Activated CD4-positive, alpha-beta T cell treated with anti-CD3 and anti-CD28 coated beads, Interleukin-2, Interleukin-6, amounts not matched to agents 100 ng/mL and 50 ng/mL, durations not matched to agents 16 hours and 8 hours (primary cell): Measurements from ENCODE around the gene PCDHGC3.

Source experiments
- DNase-seq: peaks from one replicate; pipeline ENCODE4 v3.0.0-alpha.2; 2020

Gene PCDHGC3

GRCh38 chr5:141508798-141509611, 33.2 kb downstream of the PCDHGC3 start:
- no peak for DNase-seq

GRCh38 chr5:141510160-141510559, 34.4 kb downstream of the PCDHGC3 start:
- no peak for DNase-seq

DNA sequence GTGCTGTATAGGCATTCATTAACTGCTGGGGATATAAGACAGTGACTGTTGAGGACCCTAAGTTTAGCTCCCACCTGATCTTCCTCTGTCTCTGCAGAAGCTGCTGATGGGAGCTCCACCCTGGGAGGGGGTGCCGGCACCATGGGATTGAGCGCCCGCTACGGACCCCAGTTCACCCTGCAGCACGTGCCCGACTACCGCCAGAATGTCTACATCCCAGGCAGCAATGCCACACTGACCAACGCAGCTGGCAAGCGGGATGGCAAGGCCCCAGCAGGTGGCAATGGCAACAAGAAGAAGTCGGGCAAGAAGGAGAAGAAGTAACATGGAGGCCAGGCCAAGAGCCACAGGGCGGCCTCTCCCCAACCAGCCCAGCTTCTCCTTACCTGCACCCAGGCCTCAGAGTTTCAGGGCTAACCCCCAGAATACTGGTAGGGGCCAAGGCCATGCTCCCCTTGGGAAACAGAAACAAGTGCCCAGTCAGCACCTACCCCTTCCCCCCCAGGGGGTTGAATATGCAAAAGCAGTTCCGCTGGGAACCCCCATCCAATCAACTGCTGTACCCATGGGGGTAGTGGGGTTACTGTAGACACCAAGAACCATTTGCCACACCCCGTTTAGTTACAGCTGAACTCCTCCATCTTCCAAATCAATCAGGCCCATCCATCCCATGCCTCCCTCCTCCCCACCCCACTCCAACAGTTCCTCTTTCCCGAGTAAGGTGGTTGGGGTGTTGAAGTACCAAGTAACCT, 35.3 kb downstream of the PCDHGC3 start:
- no peak for DNase-seq

GRCh38 chr5:141511771-141512325, 36.1 kb downstream of the PCDHGC3 start:
- no peak for DNase-seq

DNA sequence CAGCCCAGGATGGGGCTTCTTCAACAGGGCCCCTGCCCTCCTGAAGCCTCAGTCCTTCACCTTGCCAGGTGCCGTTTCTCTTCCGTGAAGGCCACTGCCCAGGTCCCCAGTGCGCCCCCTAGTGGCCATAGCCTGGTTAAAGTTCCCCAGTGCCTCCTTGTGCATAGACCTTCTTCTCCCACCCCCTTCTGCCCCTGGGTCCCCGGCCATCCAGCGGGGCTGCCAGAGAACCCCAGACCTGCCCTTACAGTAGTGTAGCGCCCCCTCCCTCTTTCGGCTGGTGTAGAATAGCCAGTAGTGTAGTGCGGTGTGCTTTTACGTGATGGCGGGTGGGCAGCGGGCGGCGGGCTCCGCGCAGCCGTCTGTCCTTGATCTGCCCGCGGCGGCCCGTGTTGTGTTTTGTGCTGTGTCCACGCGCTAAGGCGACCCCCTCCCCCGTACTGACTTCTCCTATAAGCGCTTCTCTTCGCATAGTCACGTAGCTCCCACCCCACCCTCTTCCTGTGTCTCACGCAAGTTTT, 36.7 kb downstream of the PCDHGC3 start:
- DNase-seq, result peak; percentile 88

DNA sequence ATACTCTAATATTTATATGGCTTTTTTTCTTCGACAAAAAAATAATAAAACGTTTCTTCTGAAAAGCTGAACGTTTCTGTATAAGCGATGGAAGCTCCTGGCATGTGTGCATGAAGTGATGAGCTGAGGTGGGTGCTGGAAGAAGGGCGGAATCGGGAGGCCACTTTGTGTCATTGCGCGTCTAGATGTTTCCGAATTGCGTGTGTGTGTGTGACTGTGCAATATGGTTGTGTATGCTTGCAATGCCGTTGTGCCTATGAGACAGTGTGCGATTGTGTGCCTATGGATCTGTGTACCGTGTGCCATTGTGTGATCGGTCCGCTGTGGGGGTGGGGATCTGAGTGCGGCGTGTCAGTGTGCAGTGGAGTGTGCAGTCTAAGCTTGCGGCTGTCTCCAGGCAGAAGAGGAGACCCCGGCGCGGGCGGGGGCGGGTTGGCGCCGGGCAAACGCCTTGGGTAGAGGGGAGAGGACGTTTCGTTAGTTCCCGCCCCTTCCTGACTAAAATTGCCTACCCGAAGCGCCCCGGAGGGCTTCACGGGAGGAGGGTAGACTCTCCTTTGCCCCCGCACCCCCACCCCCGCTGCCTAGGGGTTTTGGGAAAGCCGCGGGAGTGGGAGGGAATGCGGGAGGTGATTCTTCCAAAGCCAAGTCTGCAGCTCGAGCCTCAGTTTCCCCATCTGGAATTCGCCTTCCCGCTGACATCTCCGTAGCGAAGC, 37.3 kb downstream of the PCDHGC3 start:
- DNase-seq, result peak; percentile 35

- DNase-seq, result peak; percentile 40
Measured at GRCh38 chr5:141513627-141514329, 38.0 kb downstream of the PCDHGC3 start.

GRCh38 chr5:141514330-141515133, 38.8 kb downstream of the PCDHGC3 start:
- no peak for DNase-seq

DNA sequence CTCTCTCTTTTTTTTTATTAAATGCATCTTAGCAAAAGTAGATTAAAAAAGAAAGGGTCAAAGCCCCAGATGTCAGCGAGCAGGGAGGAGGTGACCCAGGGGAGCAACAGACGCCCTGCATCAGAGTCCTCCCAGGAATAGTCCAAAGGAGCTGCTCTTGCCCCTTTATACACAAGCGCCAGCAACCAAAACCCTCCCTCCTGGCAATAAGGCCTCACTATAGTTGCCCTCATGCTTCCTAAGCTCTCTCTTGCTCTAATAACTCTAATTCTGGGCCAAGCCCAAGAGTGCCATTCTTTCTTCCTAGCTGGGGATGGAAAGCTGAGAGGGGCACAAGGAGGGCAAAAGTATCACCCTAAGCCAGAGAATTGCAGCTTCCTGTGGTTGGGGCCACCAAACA, 39.4 kb downstream of the PCDHGC3 start:
- no peak for DNase-seq

DNA sequence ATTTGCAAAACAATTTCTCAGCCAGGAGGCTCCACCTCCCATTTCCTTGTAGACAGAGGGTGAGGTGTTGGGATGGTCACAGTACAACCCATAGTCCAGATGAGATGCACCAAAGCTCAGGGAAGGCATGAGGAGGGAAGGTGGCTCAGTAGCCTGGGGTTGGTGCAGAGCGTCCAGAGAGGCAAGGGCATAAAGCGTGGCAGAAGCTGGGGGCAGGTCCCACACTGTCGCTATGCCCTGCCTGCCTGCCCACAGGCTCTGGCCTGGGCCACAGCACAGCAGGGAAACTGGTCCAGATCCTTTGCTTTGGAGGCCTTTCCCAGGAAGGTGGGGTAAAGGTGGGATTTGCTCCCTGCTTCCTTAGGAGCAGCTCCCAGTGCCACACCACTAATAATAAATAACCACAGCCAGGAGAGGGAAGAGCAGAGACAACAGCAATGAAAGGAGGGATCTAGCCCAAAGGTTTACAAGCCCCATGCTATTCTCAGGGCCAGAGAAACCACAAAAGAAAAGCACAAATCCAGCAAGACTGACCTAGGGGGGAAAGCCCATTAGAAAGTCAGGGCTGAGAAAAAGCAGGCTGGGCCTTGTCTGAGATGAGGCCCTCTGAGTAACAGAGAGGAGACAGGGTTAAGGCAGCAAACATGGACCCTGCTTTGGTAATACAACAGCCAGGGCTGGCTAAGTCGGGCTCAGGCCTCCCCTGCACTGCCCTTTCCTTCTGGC, 40.3 kb downstream of the PCDHGC3 start:
- no peak for DNase-seq

DNA sequence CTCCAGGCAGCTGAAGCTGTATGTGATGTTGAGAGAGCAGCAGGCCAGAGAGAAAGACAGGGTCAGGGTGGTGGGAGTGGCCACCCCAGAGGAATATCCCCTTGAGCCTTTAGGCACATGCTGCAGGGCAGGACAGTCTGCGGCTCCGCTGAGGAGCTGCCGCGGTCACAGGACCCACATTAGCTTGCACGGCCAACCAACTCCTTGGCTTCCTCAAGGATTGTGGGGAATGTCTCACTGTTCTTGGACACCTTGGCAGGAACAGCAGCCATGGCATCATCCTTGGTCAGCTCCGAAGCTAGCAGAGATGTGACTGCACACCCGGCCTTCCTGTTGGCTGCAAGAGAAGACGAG, 40.9 kb downstream of the PCDHGC3 start:
- DNase-seq, result no peak

- no peak for DNase-seq
Measured at GRCh38 chr5:141517312-141517711, 41.5 kb downstream of the PCDHGC3 start.

- no peak for DNase-seq
Measured at GRCh38 chr5:141517880-141518617, 42.3 kb downstream of the PCDHGC3 start.

- no peak for DNase-seq
Measured at GRCh38 chr5:141518618-141519015, 42.9 kb downstream of the PCDHGC3 start.

DNA sequence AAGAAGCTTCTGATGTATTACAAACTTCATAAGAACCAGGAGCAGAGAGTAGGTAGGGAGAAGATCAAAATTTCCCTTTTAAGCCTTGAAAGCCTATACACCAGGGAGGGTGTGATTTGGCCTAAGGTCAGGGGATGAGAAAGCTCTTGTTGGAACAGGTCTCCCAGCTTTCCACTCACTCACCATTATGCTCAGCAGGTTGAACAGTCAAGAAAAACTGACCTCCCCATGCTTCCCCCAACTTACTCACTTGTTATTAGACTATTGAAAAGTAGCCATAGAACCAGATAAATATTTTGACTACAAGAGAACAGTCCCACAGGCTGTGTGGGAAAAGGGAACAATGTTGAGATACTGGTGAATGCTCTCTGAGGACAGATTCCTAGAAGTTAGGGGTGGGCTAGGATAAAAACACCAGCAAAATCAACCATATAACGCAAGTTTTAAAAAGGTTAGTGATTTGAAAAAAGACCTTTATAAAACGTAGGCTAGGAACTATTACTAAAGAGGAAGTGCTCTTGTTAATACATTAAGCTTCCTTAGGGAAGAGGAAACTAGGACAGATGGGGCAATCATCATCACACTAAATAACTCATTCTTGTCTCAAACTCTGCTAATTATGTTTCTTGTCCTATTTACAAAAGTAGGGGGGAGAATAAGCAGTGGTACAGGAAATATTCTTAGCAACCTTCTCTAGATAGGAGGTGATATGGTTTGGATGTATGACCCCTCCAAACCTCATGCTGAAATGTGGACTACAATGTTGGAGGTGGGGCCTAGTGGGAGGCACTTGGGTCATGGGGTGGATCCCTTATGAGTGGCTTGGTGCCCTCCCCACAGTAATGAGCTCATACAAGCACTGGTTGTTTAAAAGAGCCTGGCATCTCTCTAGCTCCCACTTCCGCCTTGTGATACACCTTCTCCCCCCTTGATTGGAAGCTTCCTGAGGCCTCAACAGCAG, 44.1 kb downstream of the PCDHGC3 start:
- no peak for DNase-seq

DNA sequence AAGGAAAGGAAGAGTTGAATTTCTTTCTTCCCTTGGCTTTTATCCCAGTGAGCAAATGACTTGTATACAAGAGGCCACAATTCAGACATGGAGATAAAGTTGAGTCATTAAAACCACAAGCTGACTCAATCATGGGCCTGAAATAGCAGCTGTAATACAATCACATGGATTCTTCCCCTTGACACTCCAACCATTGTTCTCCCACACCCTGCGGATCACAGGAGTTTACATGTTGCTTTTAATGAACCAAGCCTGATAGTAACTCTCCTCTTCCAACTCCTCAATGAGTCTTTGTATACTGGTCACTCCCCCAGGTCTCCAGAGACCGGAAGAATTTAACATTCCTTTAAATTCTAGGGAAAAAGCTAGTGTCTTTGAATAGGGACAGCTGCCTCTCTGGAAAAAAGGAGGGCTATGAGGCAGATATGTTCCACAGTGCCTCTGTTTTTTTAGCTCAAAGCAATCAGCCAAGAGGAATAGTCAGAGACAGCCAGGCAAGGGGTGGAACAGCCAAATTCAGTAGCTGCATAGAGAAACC, 45.5 kb downstream of the PCDHGC3 start:
- peak; percentile 62 for DNase-seq

DNA sequence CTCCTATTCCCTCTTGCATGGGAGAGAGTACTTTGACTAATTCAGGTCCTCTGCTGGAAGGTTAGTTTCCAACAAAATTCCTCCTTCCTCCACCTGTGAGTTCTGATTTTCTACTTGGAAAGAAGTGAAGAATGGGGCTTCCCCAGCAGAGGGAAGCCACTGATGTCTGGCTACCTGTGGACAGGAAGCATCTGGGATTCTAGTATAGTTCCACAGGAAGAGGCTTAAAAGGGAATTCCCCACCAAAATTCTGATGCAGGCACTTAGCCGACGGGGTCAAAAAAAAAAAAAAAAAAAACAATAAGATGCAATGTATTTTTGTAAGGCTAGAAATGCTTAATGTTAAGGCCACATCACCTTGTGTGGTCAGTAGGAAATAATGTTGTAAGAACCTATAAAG, 46.5 kb downstream of the PCDHGC3 start:
- DNase-seq, result no peak

- DNase-seq, result no peak
Measured at GRCh38 chr5:141523991-141524390, 48.2 kb downstream of the PCDHGC3 start.
